MM.1S (cell line): Measurements from ENCODE around the gene MAP3K3.

ENCODE experiments used
- CTCF ChIP-seq: fragments of 300-600 bp; sonication (generic); IDR thresholded peaks from 2 replicates; pipeline ENCODE4 v1.5.1; 2016; ENCODE audit warnings: antibody characterized with exemption, low read length, mixed read lengths
- EZH2 ChIP-seq: fragments of 300-600 bp; sonication (generic); optimal IDR thresholded peaks from 2 replicates; pipeline ENCODE3; 2017; ENCODE audit warnings: low read depth, mild to moderate bottlenecking, antibody characterized with exemption, low read length, mixed read lengths
- EZH2phosphoT487 ChIP-seq: fragments of 300-600 bp; sonication (generic); IDR thresholded peaks from 2 replicates; pipeline ENCODE4 v1.6.1; 2018; ENCODE audit warnings: antibody characterized with exemption, low read length

GRCh38 chr17:63699638-63700527 lies 77.7 kb downstream of the MAP3K3 start, which contains the start of gene LIMD2:
- TF ChIP-seq CTCF: no peak
- TF ChIP-seq EZH2: no peak
- TF ChIP-seq EZH2phosphoT487: no peak
